Skeletal muscle satellite cell (primary cell): ENCODE results near the gene UAP1L1.

ENCODE experiments used
- H3K27me3 ChIP-seq: 2 replicates; pipeline ENCODE4 v1.7.0; 2013; ENCODE audit warnings: low read length; ENCODE audit not compliant: control insufficient read depth, insufficient read depth
- H3K36me3 ChIP-seq: 2 replicates; pipeline ENCODE4 v1.7.0; 2013; ENCODE audit warnings: mild to moderate bottlenecking, control low read depth, low read length; ENCODE audit not compliant: insufficient read depth
- H3K4me1 ChIP-seq: 2 replicates; pipeline ENCODE4 v1.7.0; 2013; ENCODE audit warnings: low read length; ENCODE audit not compliant: control insufficient read depth, insufficient read depth
- H3K4me2 ChIP-seq: 2 replicates; pipeline ENCODE4 v1.7.0; 2013; ENCODE audit warnings: mild to moderate bottlenecking, low read length
- H3K4me3 ChIP-seq: 2 replicates; pipeline ENCODE4 v1.7.0; 2013; ENCODE audit warnings: low read length
- H3K9ac ChIP-seq: 2 replicates; pipeline ENCODE4 v1.7.0; 2013; ENCODE audit warnings: mild to moderate bottlenecking, low read depth, low read length, moderate library complexity
- H3K9me3 ChIP-seq: replicated peaks from 2 replicates; pipeline ENCODE4 v1.7.0; 2013; ENCODE audit warnings: mild to moderate bottlenecking, control low read depth, low read length

The UAP1L1 gene

DNA sequence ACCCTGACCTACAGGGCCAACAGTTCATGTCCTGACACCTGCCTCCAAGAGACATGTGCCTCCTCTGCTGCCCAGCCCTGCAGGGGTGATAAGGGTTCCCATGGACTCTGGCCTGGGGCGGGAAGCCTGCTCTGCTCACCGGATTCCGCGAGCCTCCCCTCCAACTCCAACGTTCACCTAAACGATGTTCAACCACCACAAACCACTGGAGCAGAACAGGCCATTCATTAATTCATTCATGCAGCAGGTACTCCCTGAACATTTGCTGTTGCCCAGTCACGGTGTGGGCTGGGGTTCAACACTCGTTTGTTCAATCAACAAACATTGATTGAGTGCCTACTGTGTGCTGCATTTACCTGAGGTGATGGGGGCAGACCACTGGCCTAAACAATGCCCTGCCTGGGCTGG is 3.3 kb upstream of the UAP1L1 start:
- Histone ChIP-seq H3K9ac (no peak overlapping the region), H3K4me3 (no peak overlapping the region), H3K4me2 (no peak overlapping the region), H3K9me3 (no peaks in the 10 kb centered on the region), H3K36me3 (peaks cover 4% of the 10 kb centered on the region), H3K27me3 (no peaks in the 10 kb centered on the region), H3K4me1 (peaks cover 26% of the 10 kb centered on the region)

DNA sequence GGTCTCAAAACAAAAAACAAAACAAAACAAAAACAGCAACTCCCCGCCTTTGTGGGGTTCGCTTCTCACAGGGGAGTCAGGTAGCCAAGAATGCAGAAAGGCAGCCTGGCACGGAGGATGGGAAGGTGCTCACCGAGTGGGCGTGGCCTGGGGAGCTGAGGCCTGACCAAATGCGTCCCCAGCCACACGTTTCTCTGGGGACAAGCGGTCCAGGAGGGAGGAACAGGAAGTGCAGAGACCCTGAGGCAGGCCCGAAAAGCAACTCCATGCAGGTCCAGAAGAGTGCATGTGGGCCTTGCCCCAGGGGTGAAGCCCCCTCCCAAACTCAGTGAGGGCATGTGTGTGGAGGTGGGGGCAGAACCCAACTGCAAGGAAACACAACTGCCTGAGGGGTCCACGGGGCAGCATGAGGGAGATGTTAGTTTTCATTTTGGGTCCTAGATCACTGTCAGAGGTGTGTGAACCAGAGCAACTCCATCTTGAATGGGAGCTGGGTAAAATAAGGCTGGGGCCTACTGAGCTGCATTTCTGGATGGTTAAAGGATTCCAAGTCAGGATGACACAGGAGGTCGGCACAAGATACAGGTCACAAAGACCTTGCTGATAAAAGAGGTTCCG is 2.6 kb upstream of the UAP1L1 start:
- Histone ChIP-seq H3K4me2 (no peak overlapping the region), H3K4me3 (no peak overlapping the region), H3K27me3 (no peaks in the 10 kb centered on the region), H3K4me1 (peaks cover 19% of the 10 kb centered on the region), H3K9ac (no peak overlapping the region), H3K9me3 (no peaks in the 10 kb centered on the region), H3K36me3 (peaks cover 11% of the 10 kb centered on the region)

DNA sequence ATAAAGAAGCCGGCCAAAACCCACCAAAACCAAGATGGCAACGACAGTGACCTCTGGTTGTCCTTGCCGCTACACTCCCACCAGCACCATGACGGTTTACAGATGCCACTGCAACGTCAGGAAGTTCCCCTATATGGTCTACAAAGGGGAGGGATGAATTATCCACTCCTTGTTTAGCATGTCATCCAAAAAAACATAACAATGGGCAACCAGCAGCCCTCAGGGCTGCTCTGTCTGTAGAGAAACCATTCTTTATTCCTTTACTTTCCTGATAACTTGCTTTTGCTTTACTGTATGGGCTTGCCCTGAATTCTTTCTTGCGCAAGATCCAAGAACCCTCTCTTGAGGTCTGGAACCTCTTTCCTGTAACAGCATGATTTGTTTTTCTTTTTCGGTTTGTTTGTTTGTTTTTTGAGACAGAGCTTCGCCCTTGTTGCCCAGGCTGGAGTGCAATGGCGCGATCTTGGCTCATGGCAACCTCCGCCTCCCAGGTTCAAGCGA is 2.0 kb upstream of the UAP1L1 start:
- no peak overlapping the region for H3K4me3 ChIP-seq
- no peaks in the 10 kb centered on the region for H3K27me3 ChIP-seq
- peaks cover 19% of the 10 kb centered on the region for H3K4me1 ChIP-seq
- H3K4me2 ChIP-seq: no peak overlapping the region
- no peak overlapping the region for H3K9ac ChIP-seq
- H3K36me3 ChIP-seq: peaks cover 17% of the 10 kb centered on the region
- H3K9me3 ChIP-seq: no peaks in the 10 kb centered on the region

DNA sequence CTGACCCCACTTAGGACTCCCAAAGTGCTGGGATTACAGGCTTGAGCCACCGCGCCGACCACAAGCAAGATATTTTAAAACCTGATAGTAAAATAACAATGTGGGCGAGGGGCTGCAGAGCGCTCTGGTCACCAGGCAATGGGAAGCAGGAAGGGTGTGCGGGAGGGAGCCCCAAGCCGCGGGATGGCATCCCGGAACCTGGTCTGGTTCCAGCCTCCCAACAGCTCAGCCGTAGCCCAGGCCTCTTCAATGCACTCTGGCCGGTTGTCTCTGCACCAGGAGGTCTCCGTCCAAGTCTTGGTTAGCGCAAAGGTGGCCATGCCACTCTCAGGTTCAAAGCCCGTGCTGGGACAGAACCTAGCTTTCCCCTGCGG is 694 bp upstream of the UAP1L1 start:
- Histone ChIP-seq H3K9ac (peak overlapping the region; percentile 71), H3K9me3 (no peaks in the 10 kb centered on the region), H3K4me2 (peak overlapping the region; percentile 77), H3K4me1 (peaks cover 11% of the 10 kb centered on the region), H3K4me3 (peak overlapping the region; percentile 63), H3K27me3 (no peaks in the 10 kb centered on the region), H3K36me3 (peaks cover 25% of the 10 kb centered on the region)

DNA sequence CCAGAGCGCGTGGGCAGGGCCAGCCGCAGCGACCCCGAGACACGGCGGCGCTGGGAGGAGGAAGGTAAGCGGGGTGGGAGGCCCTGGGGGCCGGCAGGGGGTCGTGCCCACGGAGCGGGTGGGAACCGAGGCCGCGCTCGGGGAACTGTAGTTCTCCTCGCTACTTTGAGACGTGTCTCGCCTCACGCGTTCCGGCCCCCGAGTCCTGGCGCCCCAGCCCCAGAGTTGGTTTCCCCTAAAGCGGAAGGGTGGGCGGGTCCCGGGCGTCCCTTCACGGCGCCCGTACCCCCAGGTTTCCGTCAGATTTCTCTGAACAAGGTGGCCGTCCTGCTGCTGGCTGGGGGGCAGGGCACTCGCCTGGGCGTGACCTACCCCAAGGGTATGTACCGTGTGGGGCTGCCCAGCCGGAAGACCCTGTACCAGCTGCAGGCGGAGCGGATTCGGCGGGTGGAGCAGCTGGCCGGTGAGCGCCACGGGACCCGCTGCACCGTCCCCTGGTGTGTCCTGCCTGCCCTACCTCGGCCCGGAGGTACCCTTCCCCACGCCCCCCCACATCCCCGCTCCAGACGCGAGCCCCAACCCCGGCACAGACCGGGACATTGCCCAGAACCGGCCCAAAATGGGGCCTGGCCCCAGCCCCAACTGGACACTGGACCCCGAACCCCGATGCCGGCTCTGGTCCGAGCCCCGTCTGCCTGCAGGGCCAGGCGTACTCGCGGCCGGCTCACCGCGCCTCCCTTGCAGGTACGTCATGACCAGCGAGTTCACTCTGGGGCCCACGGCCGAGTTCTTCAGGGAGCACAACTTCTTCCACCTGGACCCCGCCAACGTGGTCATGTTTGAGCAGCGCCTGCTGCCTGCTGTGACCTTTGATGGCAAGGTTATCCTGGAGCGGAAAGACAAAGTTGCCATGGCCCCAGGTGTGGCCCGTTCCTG is 709 bp downstream of the UAP1L1 start:
- H3K27me3 ChIP-seq: no peaks in the 10 kb centered on the region
- H3K36me3 ChIP-seq: peaks cover 37% of the 10 kb centered on the region
- H3K9ac ChIP-seq: peak overlapping the region; percentile 84
- no peaks in the 10 kb centered on the region for H3K9me3 ChIP-seq
- H3K4me1 ChIP-seq: peaks cover 20% of the 10 kb centered on the region
- H3K4me2 ChIP-seq: peak overlapping the region; percentile 91
- H3K4me3 ChIP-seq: peak overlapping the region; percentile 91

DNA sequence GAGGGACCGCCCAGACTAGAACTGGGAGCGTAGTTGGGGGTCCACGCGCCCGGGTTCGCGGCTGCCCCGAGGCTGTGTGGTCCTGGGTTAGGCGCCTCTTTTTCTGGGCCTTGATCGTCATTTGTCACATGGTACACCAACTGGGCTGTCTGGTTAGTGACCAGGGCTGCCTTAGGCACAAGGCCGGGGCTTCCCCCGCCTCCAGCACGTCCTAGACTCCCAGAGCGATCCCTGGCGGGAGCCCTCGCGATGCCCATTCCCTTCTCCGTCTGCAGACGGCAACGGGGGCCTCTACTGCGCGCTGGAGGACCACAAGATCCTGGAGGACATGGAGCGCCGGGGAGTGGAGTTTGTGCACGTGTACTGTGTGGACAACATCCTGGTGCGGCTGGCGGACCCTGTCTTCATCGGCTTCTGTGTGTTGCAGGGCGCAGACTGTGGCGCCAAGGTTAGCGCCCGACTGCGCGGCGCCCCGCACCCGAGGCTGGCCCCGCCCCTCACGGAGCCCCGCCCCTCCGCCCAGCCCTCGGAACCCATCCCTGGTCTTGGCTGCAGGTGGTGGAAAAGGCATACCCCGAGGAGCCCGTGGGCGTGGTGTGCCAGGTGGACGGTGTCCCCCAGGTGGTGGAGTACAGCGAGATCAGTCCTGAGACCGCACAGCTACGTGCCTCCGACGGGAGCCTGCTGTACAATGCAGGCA is 1.5 kb downstream of the UAP1L1 start:
- Histone ChIP-seq H3K4me2 (peak overlapping the region; percentile 91), H3K27me3 (no peaks in the 10 kb centered on the region), H3K4me1 (peaks cover 28% of the 10 kb centered on the region), H3K36me3 (peaks cover 37% of the 10 kb centered on the region), H3K4me3 (peak overlapping the region; percentile 91), H3K9ac (no peak overlapping the region), H3K9me3 (no peaks in the 10 kb centered on the region)

DNA sequence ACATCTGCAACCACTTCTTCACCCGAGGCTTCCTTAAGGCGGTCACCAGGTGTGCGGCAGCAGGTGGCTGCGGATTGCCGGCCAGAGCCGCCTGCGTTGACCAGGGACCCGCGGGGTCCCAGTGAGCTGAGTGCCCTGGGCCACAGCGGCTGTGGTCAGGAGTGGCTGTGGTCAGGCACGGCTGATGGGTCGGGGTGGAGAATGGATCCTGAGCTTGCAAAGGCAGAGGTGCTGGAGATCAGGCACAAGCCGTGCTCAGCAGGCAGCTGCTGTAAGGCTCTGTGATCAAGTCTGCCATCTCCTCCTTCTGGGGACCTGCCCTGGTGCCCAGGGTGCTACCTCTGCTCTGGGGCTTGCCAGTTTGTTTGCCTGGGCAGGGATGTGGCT is 2.1 kb downstream of the UAP1L1 start:
- no peaks in the 10 kb centered on the region for H3K27me3 ChIP-seq

DNA sequence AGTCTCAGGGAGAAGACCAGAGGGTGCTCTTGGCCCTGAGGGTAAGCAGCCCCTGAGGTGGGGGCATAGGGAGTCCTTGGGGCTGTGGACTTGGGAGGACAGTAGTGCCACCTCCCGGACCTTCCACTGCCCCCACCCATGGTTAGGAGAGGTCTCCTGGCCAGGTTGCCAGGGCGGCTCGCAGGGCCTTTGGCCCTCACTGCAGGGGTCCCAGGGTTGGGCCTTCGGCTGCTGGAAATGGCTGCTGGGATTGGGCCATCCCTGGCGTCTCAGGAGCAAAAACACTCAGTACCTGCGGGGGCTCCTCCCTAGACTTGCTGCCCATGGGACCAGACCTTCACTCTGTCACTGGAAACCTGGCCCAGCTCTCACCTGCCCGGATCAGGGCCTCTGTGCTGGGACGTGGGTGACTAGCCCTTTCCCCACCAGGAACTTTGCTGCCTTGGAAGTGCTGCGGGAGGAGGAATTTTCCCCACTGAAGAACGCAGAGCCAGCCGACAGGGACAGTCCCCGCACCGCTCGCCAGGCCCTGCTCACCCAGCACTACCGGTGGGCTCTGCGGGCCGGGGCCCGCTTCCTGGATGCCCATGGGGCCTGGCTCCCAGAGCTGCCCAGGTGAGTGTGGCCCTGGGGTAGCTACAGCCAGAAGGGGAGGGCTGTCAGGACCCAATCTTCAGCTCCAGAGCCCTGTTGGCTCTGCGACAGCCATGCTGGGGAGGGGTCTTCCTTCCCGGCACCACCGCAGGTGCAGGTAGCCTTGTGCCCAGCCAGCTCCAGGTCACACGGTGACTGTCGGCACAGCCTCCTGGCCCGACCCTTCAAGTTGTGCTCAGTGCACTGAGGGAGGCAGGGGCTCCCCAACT is 3.2 kb downstream of the UAP1L1 start:
- Histone ChIP-seq H3K4me2 (no peak overlapping the region), H3K9ac (no peak overlapping the region), H3K9me3 (no peaks in the 10 kb centered on the region), H3K4me1 (peaks cover 43% of the 10 kb centered on the region), H3K4me3 (no peak overlapping the region), H3K27me3 (no peaks in the 10 kb centered on the region), H3K36me3 (peaks cover 37% of the 10 kb centered on the region)

More for the DNA sequence above, 2.1 kb downstream of the UAP1L1 start:
- Histone ChIP-seq H3K9ac (no peak overlapping the region), H3K4me2 (no peak overlapping the region), H3K4me1 (peaks cover 33% of the 10 kb centered on the region), H3K36me3 (peaks cover 37% of the 10 kb centered on the region), H3K4me3 (no peak overlapping the region), H3K9me3 (no peaks in the 10 kb centered on the region)

DNA sequence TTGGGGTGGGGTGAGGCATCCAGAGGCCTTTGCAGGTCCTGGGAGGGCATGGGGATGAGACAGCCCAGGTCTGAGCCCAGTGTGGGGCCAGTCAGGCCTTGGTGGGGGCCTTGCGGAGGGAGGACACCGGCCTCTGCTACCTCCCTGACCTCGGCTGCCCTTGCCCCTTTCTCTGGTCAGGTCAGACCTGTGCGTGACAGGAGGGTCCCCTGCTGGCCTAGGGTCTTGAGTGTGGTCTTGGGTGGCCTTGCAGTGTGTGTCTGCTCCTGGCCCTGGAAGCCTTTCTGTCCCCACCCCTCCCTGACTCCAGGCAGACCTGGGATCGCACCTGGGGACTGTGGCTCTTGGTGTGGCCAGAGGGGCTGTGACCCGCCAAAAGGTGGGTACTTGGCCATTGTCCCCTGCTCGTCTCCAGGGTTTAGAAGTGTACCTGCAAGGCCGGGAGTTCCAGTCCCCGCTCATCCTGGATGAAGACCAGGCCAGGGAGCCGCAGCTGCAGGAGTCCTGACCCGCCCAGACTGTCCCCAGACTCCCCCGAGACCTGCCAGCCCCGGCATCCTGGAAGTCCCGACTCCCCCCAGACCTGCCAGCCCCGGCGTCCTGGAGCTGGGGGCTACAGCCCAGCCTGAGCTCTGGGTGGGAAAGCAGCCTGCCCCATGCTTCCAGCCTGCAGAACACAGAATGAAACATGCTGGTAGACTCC is 5.1 kb downstream of the UAP1L1 start:
- Histone ChIP-seq H3K36me3 (peaks cover 37% of the 10 kb centered on the region), H3K4me1 (peaks cover 46% of the 10 kb centered on the region), H3K9ac (no peak overlapping the region), H3K27me3 (no peaks in the 10 kb centered on the region), H3K4me3 (no peak overlapping the region), H3K9me3 (no peaks in the 10 kb centered on the region), H3K4me2 (no peak overlapping the region)

DNA sequence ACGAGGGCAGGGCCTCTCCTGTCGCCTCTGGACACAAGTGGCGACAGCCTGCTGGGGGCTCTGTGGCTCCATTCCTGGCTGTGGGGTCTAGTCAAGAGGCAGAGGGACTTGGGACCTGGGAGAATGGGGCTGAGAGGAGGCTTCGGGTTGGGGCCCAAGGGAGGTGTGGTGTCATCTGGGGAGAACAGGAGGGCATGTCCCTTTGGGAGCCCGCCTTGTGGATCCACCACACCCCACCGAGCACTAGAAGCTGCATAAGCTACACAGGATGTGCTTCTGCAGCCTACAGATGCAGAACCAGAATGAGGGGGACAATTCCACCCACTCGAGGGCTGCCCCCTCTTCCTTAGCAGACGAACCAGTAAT is 5.6 kb downstream of the UAP1L1 start:
- Histone ChIP-seq H3K4me3 (peak overlapping the region; percentile 28), H3K9ac (peak overlapping the region; percentile 11), H3K27me3 (no peaks in the 10 kb centered on the region), H3K9me3 (no peaks in the 10 kb centered on the region), H3K4me2 (peak overlapping the region; percentile 60), H3K36me3 (peaks cover 37% of the 10 kb centered on the region), H3K4me1 (peaks cover 51% of the 10 kb centered on the region)
